Measurements from ENCODE around the gene MROH7.

Gene MROH7

GRCh38 chr1:54758678-54759348, 117.2 kb downstream of the MROH7 start:
- Histone ChIP-seq H3K36me3 (ENCODE audit: control insufficient read depth in 1 of 2, insufficient read depth in 2 of 2, low read depth in 1 of 2, low read length in 2 of 2) (peaks cover 22 to 28% of the 10 kb centered on the region in 2 experiments), H3K4me1 (ENCODE audit: control insufficient read depth, insufficient read depth, low read depth, low read length) (no peaks in the 10 kb centered on the region), H3K4ac (ENCODE audit: low read depth in 1 of 2, low read length in 2 of 2) (no peak overlapping the region), H3K9ac (ENCODE audit: low read length) (no peak overlapping the region), H2AK5ac (ENCODE audit: low read length, severe bottlenecking) (no peak overlapping the region), H4K8ac (ENCODE audit: low read length) (no peak overlapping the region), H2BK12ac (ENCODE audit: low read length in 2 of 2) (no peak overlapping the region), H3K27me3 (ENCODE audit: control insufficient read depth in 1 of 2, insufficient read depth in 1 of 2, low read length in 2 of 2) (no peaks in the 10 kb centered on the region), H3K79me1 (replicated peaks; ENCODE audit: low read length, poor library complexity, severe bottlenecking) (peaks cover 23% of the 10 kb centered on the region), H2AFZ (ENCODE audit: low read depth, low read length) (no peak overlapping the region), H3K9me3 (ENCODE audit: control insufficient read depth, low read length) (no peaks in the 10 kb centered on the region), H3K14ac (ENCODE audit: low read length in 2 of 2) (no peak overlapping the region), H2BK5ac (ENCODE audit: low read depth, low read length, poor library complexity, severe bottlenecking) (no peak overlapping the region), H3K27ac (ENCODE audit: low read length, poor library complexity, severe bottlenecking) (no peak overlapping the region), H3K4me3 (ENCODE audit: insufficient read depth in 1 of 2, low read depth in 1 of 2, low read length in 2 of 2) (no peak overlapping the region), H2BK15ac (ENCODE audit: low read depth, poor library complexity, severe bottlenecking) (no peak overlapping the region), H2BK120ac (ENCODE audit: low read depth, low read length) (no peak overlapping the region), H4K91ac (ENCODE audit: low read length) (no peak overlapping the region), H3K23ac (ENCODE audit: low read length in 2 of 2) (no peak overlapping the region), H3K4me2 (ENCODE audit: low read length, poor library complexity, severe bottlenecking) (no peak overlapping the region), H3K18ac (ENCODE audit: low read depth in 1 of 2, low read length in 2 of 2) (no peak overlapping the region)
- WGBS: 98% methylated on average over 20 of the region's 20 CpGs
- DNase-seq: no peak

Measured in mesenchymal stem cell (in vitro differentiated cells and primary cell).